Measurements from ENCODE around the gene FGF21.

FGF21 gene

DNA sequence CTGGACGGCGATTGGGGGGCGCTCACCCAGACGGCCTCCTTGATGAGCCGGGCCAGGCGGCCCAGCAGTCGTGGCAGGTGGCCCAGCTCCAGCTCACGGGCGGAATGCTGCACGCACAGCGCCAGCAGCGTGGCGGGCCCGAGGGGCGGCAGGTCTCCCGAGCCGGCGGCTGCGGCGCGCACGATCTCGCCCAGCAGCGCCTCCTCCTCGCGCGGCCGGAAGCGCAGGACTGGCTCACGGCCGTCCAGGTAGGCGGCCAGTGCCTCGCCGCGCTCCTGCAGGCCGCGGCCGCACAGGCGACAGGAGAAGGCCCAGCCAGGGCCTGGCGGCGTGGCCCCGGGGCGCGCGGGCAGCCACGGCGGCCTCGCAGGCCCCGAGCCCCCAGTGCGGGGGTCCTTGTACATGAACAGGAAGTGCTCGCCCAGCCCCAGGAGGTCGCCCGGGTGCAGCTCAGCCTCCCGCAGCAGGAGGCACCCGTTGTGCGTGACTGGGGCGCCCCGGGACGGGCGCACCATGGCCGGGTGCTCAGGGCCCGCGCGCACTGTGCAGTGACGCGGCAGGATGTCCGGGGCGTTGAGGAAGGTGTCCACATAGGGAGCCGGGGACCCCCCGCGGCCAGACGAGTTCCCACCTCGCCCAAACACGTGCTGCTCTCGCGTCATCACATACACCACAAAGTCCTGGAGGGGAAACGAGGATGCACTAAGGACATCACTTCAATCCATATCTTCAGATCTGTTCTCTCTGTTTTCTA lies 26.2 kb upstream of the FGF21 start:
- no peak for DNase-seq (ENCODE audit: low read depth in 4 of 4, low spot score in 1 of 4)

DNA sequence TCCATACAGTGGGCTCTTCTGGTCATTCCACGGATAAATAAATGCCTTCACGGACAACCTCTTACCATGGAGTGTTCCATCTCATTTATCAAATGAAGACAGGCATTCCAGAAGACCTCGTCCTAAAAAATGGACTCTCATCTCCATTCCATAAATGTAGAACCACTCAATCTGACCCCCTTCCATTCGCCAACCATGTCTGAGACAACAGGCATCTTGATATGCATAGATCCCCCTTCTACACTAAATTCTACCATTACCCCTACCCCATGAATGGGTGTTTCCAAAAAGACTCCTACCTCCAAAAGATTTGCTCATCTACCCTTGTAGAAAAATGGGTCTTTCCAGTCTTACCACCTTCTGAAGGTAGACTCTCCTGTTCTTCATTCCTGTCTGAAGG lies 23.9 kb upstream of the FGF21 start:
- DNase-seq (ENCODE audit: low read depth in 4 of 4, low spot score in 1 of 4), result no peak

DNA sequence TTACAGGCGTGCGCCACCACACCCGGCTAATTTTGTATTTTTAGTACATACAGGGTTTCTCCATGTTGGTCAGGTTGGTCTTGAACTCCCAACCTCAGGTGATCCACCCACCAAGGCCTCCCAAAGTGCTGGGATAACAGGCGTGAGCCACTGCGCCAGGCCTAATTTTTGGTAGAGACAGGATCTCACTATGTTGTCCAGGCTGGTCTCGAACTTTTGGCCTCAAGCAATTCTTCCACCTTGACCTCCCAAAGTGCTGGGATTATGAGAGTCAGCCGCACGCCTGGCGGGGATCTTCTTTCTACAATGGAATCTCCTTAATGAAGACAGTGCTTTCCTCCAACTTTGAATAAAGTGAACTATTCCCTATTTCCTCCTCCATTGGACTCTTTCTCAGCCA lies 20.7 kb upstream of the FGF21 start:
- no peak for DNase-seq (ENCODE audit: low read depth in 4 of 4, low spot score in 1 of 4)

DNA sequence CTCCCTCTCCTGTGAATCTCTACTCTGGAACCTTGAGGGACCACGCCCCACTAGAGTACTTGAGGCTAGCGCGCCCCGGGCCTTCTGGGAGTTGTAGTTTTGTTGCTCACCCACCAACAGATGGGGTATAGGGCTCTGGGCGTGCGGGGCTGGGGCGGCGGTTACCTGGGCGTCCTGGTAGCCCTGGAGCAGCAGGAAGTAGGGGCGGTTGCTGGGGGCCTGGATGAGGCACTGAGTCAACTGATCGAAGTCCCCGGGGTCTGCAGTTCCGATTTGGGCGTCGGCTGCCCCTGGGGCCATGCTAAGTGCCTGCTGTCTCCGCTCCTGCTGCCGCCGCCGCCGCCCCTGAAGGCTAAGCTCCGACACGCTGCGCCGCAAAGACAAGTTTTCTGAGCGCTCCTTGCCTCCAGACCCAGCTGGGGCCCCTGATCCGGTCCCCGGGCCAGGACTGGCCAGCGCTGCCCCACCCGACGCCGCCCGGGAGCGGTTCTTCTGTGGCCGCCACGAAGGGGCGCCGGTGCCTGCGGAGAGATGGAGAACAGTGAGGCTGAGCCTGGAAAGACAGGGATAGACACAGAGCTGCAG lies 20.2 kb upstream of the FGF21 start:
- DNase-seq (ENCODE audit: low read depth in 4 of 4, low spot score in 1 of 4), result no peak

DNA sequence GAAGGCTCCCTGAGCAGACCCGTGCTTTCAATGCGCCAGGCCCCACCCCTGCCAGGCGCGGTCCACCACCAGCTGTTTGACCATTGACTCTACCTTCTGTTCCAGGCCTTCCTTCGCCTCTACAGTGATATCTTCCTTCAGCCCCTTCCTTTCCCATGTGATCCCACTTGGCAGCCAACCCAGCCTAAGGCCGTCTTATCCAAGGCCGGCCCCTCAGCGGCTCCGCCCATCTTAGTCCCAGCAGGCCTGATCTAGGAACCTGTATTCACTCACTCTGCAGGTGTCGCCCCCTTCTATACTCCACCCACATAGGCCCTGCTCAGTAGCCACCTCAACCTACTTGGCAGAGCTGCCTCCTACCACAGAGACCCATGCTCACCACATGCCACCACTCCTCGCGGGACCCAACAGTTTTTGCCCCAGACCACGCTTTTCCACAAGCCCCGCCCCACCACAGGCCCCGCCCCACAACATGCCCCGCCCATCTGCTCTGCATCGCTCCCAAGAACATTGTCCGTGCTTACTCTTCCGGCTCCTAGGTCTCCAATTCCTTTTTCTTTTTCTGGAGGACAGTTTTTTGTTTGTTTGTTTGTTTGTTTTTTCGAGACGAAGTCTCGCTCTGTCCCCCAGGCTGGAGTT lies 17.8 kb upstream of the FGF21 start:
- DNase-seq (ENCODE audit: low read depth in 4 of 4, low spot score in 1 of 4), result no peak

DNA sequence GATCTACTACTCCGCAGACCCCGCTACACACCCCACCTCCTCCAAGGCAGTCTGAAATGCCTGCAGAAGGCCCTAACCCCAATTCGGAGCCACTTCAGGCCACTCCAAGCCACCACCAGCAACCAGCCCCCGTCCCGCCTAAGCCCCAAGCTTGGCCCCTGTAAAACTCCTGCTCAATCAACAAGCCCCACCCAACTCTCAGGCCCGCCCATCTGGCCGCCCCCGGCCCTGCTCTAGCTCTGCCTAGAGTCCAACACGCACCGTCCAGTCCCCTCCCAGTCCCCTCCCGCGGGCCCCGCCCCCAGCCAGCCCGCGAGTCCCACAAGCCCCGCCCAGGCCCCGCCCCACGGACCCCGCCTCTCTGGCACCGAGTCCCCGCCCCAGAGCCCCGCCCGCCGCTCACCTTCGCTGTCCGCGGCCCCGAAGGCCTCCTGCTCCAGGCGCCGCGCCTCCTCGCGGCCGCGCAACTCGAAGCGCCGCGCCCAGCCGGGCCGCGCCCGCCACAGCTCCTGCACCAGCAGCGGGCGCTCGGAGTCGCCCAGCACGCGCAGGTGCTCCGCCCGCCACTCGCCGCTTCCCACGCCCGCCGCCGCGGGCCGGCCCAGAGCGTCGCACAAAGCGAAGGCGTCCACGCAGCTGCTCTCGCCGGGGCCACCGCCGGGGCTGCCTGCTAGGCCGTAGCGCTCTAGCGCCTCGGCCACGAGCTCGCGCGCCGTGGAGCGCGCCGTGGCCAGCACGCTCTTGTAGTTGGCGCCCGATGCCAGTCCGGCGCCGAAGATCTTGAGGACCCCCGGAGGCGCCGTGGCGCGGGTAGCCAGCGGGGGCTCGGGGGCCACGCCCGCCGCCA lies 16.5 kb upstream of the FGF21 start:
- peak; percentile 88 to 95 (median 90) for DNase-seq (ENCODE audit: low read depth in 4 of 4, low spot score in 1 of 4)

DNA sequence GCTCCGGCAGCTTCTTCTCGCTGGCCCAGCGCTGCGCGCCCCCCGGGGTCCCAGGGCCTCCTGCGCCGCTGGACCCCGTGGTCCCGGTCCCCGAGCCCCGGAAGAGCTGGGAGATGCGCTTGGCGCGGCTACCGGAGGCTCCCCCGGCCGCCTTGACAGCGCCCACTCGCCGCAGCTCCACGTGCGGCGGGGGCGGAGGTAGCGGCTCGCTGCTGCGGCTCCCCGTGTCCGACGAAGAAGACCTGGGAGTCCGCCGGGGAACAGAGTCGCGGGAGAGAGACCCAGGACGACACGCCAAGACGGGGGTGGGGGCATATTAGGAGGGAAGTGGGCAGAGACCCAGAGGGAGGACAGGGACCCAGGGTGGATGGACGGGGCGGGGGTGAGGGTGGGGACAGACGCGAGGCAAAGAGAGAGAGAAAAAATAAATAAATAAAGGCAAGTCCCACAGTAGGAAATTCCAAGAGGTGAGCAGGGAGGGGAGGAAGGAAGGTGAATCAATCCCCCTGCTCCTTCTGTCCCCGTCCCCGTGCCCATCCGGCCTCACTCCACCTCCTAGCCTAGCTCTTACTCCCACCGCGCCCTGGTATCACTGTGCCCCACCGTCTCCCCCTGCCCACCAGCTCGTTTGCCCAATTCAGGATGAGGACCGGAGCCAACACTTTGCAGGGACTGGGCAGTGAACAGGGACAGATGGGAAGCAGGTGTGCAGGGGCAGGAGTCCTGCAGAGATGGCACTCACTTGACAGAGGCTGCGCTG lies 15.7 kb upstream of the FGF21 start:
- no peak for DNase-seq (ENCODE audit: low read depth in 4 of 4, low spot score in 1 of 4)

DNA sequence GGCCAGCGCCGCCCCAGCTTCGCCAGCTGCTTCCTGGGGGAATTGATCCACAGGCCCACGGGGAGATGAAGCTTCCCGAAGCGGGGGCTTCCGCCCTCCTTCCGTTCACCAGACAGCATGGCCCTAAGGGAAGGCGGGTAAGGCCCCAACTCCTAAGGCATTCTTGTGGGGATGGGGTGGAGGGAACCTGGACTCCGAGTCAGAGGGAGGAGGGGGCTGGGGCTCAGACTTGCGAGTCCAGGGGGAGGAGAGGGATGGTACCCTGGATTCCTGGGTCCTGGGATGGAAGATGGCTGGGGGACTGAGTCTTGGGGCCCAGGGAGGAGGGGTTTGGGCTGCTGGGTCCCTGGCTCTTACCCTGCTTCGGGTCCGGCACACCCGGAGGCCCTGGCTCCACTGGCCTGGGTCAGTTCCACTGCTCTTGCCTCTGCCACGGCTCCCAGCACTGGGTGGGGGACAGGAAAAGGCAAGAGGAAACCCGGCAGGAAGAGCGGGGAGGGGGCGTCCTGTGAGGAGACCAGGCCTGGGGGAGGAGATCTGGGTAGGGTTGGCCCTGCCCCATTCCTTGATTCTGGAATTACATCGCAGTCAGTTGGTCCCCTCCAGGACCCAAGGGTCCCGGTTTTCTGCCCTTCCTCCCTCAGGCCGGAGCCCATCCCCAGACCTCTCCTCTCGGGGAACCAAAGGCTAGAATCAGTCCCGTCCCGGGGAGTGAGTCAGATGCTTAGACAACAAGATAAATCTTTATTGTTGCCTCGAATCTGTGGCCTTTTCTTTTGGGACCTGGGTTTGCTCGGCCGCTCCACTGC lies 15.0 kb upstream of the FGF21 start, which contains the start of gene RASIP1:
Gene RASIP1, minus strand, starts transcription at position 447 of the 809 bp plus-strand sequence. Its CDS starts 328 bp downstream, at position 119.
- DNase-seq (ENCODE audit: low read depth in 4 of 4, low spot score in 1 of 4), result no peak

DNA sequence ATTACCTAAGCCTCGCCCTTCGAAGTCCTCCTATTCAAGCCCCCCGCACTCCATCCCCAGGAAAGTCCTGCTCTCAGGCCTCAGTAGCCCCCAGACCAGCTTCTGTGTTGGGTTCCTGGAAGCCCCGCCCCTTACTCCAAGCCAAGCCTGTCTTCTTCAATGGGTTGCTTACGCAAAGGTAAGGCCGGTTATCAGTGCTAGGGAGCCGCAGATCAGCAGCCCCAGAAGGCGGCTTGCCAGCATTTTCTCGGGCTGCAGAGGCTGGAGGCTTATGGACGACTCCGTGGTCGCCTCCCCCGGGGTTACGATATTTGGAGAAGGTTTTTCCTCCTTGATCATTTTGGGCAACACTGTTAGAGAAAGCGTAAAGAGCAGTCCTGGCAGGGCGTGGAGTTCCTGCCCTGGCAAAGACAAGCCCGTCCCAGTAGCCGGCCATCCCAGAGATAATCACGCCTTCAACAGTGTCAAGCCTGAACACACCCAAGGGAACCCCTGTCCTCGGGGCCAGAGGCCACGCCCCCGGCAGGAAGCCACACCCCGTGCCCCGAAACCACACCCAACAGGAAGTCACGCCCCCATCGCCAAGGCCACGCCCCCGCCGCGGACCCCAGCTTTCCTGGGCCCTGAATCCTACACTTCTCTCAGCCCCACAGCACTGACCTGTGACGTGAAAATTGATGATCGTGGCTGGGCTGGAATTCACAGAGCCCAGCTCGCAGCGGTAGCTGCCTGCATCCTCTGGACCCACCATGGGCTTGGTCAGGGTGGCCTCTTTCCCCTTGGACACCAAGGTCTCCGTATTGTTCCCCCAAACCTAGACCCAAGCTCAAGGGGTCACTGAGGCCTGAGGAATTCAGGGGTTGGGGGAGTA lies 14.0 kb upstream of the FGF21 start:
- no peak for DNase-seq (ENCODE audit: low read depth in 4 of 4, low spot score in 1 of 4)

DNA sequence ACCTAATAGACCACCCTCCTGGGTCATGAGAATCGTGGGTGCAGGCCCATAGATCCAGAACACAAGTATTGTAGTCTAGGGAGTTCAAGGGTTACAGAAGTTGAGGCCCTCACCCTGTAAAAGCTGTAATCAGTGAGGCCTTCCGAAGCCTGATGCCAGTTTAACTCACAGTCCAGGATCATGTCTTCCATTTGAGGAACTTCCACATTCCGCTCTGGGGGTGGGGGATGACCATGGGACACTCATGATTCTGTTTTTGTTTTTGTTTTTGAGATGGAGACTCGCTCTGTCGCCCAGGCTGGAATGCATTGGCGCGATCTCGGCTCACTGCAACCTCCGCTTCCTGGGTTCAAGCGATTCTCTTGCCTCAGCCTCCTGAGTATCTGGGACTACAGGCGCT lies 13.2 kb upstream of the FGF21 start:
- DNase-seq (ENCODE audit: low read depth in 4 of 4, low spot score in 1 of 4), result no peak

DNA sequence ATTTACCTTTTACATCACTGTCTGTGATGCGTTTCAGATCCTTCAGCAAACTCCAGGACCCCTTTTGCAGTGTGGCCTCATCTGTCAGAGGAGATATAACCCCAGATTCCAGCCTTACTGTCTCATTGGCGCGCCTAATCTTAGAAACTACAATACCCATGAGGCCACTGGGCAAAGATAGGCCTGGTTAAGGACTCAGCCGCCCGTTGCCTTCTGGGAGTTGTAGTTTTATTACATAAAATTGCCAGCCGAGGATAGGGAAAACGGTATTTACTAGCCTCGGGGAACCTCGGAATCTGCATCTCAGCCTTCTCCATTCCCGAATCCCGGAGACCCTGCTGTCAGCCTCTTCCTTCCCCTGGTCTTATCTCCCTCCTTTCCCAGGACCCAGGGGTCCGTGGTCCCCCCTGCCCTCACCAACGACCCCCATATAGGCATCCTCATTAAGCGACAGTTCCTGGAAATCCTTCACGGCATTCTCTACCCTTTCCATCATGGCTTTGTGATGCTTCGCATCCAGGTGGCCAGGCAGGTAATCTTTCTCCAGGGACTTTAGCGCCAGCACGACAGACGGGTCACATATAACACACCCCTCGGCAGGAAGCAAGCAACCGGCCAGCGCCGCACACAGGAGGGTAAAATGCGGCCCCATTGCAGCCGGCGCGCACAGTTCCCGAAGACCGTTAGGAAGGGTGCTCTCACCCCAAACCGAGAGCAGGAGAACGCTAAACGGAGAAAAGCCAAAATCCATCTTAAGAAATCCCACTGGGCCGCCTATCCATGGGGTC lies 9.9 kb upstream of the FGF21 start:
- peak in 2 of 4 experiments; percentile 21 to 42 for DNase-seq (ENCODE audit: low read depth in 4 of 4, low spot score in 1 of 4)

DNA sequence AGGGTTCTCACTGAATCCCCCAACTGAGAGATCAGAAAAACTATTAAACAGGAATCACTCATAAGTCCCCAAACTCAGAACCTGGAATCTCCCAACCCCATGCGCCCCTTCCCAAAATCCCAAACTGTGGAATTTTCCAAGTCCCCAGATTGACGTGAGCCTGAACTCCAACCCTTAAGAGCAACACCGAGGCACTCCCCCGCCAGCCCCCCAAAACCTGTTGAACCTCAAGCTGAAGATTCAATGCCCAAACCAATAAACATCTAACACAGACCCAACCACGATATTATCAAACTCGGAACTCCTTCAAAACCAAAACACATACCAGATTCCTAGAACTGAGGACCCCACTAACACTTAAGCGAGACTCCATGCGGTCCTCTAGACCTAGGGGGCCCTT lies 9.2 kb upstream of the FGF21 start:
- no peak for DNase-seq (ENCODE audit: low read depth in 4 of 4, low spot score in 1 of 4)

DNA sequence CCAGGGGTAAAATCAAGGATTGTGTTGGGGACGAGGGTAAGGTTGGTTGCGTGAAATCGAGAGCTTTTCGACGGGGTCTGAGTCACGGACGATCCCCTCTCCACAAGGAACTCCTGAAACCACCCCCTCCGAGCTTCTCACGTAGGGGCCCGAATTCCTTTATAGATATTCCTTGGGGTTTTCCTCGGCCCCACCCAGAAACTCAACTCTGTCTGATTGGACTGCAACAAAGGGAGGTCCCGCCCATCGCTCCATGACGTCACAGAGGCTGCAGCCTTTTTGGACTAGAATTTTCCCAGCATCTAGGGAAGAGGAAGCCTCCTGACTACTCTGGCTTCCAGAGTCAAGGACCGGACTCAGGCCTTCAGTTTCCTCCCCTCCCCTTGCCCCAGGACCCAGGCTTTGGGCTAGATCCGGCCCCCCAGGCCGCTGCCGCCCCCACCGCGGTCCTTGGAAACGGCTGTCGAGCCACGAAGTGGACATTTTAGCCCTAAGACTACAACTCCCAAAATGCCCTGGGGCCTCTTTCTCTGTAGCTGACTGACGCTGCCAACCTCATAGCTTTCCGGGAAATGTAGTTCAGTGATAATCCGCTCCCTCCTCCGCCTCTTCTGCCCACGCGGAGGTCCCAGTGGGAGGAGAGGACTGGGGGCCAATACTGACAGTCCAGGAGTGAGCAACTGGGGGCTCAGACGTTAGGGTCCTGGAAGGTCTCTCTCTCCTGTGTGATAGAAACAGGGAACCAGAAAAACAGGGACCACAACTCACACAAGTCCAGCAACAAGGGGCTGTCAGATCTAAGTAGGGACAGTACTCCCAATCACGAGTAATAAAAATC lies 8.4 kb upstream of the FGF21 start, which contains the start of gene IZUMO1:
Gene IZUMO1, minus strand, starts transcription at position 172 of the 838 bp plus-strand sequence. CDS start 1,050 bp downstream, outside the sequence.
- peak in 2 of 4 experiments; percentile 28 to 41 for DNase-seq (ENCODE audit: low read depth in 4 of 4, low spot score in 1 of 4)

DNA sequence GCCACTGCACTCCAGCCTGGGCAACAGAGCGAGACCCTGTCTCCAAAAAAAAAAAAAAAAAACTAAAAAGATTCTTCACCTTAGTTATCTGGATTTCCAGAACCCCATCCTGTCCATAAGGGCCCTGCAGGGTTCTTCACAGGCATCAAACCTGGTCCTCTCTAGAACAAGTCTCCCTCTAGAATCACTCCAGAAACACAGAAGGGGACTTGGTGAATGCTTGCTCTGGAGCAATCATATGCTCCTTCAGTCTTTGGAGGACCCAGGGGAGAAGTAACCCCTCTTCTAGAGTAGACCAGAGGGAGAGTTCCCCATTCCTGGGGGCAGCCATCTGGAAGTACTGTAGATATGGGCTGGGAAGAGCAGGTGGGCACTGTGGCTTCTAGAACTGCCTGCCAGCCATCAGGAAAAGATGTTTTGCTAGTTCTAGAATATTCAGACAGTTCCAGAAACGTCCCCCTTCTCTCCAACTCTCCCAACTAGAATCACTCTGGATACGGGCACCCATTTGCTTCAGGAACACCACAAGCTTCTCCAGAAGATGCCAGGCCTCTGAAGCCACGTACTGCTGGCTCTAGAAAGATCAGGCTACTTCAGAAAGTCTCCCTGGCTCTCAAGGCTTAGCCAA lies 5.6 kb upstream of the FGF21 start:
- DNase-seq (ENCODE audit: low read depth in 4 of 4, low spot score in 1 of 4), result no peak

DNA sequence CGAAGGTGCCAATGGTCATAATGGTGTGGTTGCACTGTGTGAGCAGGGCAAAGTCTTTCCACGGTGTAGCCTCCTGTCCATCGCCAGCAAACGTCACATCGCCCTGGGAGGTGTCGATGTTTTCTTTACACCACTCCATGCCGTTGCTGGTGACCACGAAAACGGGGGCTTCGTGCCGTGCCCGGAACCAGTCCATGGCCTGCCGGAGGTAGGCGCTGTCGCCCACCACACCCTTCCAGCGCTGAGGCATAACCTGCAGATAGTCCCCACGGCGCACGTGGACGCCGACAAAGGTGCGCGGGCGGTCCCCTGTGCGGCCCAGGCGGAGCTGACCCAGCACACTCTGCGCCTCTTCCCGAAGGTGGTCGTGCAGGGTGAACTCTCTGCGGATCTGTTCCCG lies 5.0 kb upstream of the FGF21 start:
- DNase-seq (ENCODE audit: low read depth in 4 of 4, low spot score in 1 of 4), result no peak

DNA sequence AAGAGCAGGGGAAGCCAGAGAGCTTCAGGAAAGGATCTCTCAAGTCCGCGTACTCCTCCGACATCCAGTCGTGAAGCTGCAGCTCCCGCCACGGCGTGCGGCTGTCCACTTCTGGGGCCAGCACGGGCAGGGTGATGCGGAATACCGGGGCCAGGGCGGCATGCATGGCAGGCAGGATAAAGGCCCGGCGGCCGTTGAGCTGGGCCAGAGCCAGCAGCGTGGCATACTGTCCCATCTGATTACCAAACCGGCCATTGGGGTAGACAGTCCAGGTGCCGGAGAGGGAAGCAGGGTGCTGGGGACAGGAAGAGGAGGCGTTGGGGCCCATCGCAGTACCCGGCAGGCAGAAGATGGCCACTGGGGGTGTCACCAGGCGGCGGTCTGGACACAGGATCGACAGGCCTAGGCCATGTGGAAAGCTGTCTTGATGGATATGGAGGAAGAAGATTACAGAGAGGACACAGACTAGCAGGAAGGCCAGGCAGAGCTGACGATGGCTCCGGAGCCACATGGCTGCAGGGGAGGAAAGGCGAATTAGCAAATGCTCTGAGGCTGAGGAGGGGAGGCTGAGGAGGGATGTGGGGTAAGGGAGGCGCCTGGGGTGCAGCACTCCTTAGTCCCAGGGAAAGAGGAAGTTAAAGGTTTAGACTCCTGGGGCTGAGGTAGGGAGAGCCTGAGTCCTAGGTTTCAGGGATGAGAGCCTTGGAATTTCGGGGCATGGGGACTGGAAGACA lies 4.4 kb upstream of the FGF21 start:
- DNase-seq (ENCODE audit: low read depth in 4 of 4, low spot score in 1 of 4), result no peak

All from stimulated activated CD4-positive, alpha-beta T cell treated with anti-CD3 and anti-CD28 coated beads, Interleukin-1b, Interleukin-23, amount 100 ng/mL, for 24 hours (primary cell).